ENCODE measurements around the gene LMBR1L.

DNA sequence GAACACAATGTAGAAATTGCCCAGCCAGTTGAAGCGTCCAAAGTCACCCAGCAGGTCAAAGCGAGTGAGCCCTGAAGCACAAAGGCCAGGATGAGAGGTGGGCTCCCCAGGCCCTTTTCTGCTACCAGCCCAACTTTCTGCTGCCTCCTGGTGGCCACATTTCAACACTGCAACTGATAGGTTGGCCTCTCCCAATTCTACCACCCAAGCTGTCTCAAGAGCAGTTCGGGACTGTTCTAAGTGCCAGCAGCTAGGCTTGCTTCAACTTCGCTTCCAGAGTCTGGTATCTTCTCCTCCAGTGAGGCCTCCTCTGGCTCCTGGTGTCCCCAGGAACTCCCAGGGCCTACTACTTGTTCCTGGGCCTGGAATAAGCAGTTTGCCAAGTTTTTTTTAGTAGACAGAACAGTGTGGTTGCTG is 12.6 kb downstream of the LMBR1L start:
- TF ChIP-seq, protein P1, sequence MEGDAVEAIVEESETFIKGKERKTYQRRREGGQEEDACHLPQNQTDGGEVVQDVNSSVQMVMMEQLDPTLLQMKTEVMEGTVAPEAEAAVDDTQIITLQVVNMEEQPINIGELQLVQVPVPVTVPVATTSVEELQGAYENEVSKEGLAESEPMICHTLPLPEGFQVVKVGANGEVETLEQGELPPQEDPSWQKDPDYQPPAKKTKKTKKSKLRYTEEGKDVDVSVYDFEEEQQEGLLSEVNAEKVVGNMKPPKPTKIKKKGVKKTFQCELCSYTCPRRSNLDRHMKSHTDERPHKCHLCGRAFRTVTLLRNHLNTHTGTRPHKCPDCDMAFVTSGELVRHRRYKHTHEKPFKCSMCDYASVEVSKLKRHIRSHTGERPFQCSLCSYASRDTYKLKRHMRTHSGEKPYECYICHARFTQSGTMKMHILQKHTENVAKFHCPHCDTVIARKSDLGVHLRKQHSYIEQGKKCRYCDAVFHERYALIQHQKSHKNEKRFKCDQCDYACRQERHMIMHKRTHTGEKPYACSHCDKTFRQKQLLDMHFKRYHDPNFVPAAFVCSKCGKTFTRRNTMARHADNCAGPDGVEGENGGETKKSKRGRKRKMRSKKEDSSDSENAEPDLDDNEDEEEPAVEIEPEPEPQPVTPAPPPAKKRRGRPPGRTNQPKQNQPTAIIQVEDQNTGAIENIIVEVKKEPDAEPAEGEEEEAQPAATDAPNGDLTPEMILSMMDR (conservative IDR thresholded peaks at IDR 0.05; ENCODE audit: low read length), result peak; percentile 87
- no peak for TF ChIP-seq EZH2phosphoT487 (IDR thresholded peaks at IDR 0.05; ENCODE audit: borderline replicate concordance, low read depth, low read length)
